ENCODE results near the gene TWF2. TPM values are rescaled to one million over a fixed set of nuclear protein-coding genes. Genes with fewer than 3 reads are reported as not detected.

The TWF2 gene
- total and polyA plus RNA-seq, 2 of the 13 experiments (the other 11 are each of a cell fraction or from before 2014, with no cell fraction given) = 45.5 to 108 TPM

- no peaks in the 10 kb centered on the region for H3K9me3 ChIP-seq (ENCODE audit: low read length)
- H4K20me1 ChIP-seq (ENCODE audit: insufficient read depth, low read length) = peaks cover 20% of the 10 kb centered on the region
- peak overlapping the region; percentile 99 for H3K9ac ChIP-seq (ENCODE audit: insufficient read depth, low read depth, low read length)
- H3K36me3 ChIP-seq (replicated peaks in 1 of 2; ENCODE audit: control insufficient read depth in 1 of 2, insufficient read depth in 2 of 2, low read length in 2 of 2) = peaks cover 11 to 21% of the 10 kb centered on the region in 2 experiments; a peak in 4 of 5 replicates
- no peak overlapping the region for H2AFZ ChIP-seq (ENCODE audit: low read length)
- CTCF ChIA-PET (ENCODE audit: low intra/inter-chr PET ratio, low total read pairs) = no interaction called here
- peak overlapping the region; percentile 77 to 97 (median 90) for H3K4me3 ChIP-seq (replicated peaks in 1 of 3; ENCODE audit: insufficient read depth in 1 of 3, low read depth in 2 of 3, low read length in 3 of 3)
- H3K4me1 ChIP-seq (ENCODE audit: insufficient read depth, low read length) = peaks cover 72% of the 10 kb centered on the region
- H3K79me2 ChIP-seq (ENCODE audit: insufficient read depth, low read length) = peaks cover 28% of the 10 kb centered on the region
- POLR2A ChIA-PET = interaction anchor here (1.0 to 9.0 kb wide), 13 partner anchors 11 to 248 kb away, joined by 3 to 165 read pairs (median 7); partner anchors contain the start of genes PPM1M, TWF2 and WDR82
- H3K27ac ChIP-seq (ENCODE audit: extremely low read length, insufficient read depth, low read length) = peak overlapping the region; percentile 96
- BruUV-seq (replicated peaks) = no TSS peak
- ATAC-seq (no peak), FAIRE-seq (peak; percentile 75), DNase-seq (ENCODE audit: low spot score) (no peak)
- intact Hi-C loops (cut with micrococcal nuclease; ENCODE audit: unreplicated experiment) = loop anchor here (5.0 to 10.0 kb wide), 2 partner anchors 51 to 474 kb away; partner anchors contain the start of gene TWF2
- in situ Hi-C loops (cut with HindIII; ENCODE audit: extremely low pct_ligation_motif_present, low pct_unique_long_range_greater_than_20kb) = no loop called here
- H3K27me3 ChIP-seq (ENCODE audit: control insufficient read depth in 1 of 2, insufficient read depth in 2 of 2, low read length in 2 of 2) = no peaks in the 10 kb centered on the region; a peak in 1 of 5 replicates
- no peak for TF ChIP-seq ZBTB46 (CRISPR knock-in tag; IDR thresholded peaks at IDR 0.05; ENCODE audit: borderline replicate concordance)
- TF ChIP-seq MAZ (IDR thresholded peaks at IDR 0.05; ENCODE audit: borderline replicate concordance, low read depth, low read length) = no peak
- TF ChIP-seq MAZ (CRISPR knock-in tag; IDR thresholded peaks at IDR 0.05; ENCODE audit: low read depth) = 0 out of 2 replicates have a peak, but pooled peaks have one; percentile 4
- TF ChIP-seq TOPORS (CRISPR knock-in tag; IDR thresholded peaks at IDR 0.05) = no peak
- TF ChIP-seq SRF (IDR thresholded peaks at IDR 0.05; ENCODE audit: low read depth, low read length) = peak; percentile 87; the same call in 1 of the 2 replicates
- TF ChIP-seq MED8 (CRISPR knock-in tag; IDR thresholded peaks at IDR 0.05; ENCODE audit: insufficient replicate concordance) = no peak
- no peak for TF ChIP-seq ZFAT (CRISPR knock-in tag; conservative IDR thresholded peaks at IDR 0.05)
- TF ChIP-seq THRA (CRISPR knock-in tag; IDR thresholded peaks at IDR 0.05; ENCODE audit: borderline replicate concordance) = no peak
- no peak for TF ChIP-seq RNF2 (conservative IDR thresholded peaks at IDR 0.05; ENCODE audit: low read depth)
- no peak for TF ChIP-seq NR2F2 (IDR thresholded peaks at IDR 0.05; ENCODE audit: borderline replicate concordance, low read depth)
- TF ChIP-seq RBM22 (optimal IDR thresholded peaks at IDR 0.05; ENCODE audit: low read length) = no peak
- no peak for TF ChIP-seq NRL (CRISPR knock-in tag; IDR thresholded peaks at IDR 0.05; ENCODE audit: borderline replicate concordance)
- TF ChIP-seq YY1 (IDR thresholded peaks at IDR 0.05; ENCODE audit: insufficient read depth, insufficient replicate concordance, low read depth, low read length) = peak; percentile 9
- no peak for TF ChIP-seq FOXJ3 (CRISPR knock-in tag; IDR thresholded peaks at IDR 0.05; ENCODE audit: borderline replicate concordance)
- 34% methylated on average over 6 of the region's 6 CpGs for WGBS (ENCODE audit: low lambda C conversion rate)
- peak overlapping the region; percentile 97 for H3K4me2 ChIP-seq (ENCODE audit: low read depth, low read length)
Measured at GRCh38 chr3:52288674-52289073, 49.7 kb upstream of the TWF2 start.
